Measurements from ENCODE around the gene DUSP23. TPM values are rescaled to one million over a fixed set of nuclear protein-coding genes. Genes with fewer than 3 reads are reported as not detected.
A peak's percentile ranks its signal among the peaks of the same experiment; 100 is the strongest.

DUSP23 gene
- total RNA-seq, 1 experiment from 2014 or later: 38.4 TPM

- no peak for DNase-seq (ENCODE audit: low read depth)
These were observed 47.4 kb downstream of the DUSP23 start for GRCh38 chr1:159828176-159828575.

GRCh38 chr1:159828581-159829272 is 48.0 kb downstream of the DUSP23 start:
- DNase-seq (ENCODE audit: low read depth): no peak

GRCh38 chr1:159829273-159829634 is 48.5 kb downstream of the DUSP23 start:
- peak; percentile 27 for DNase-seq (ENCODE audit: low read depth)

GRCh38 chr1:159829822-159830465 is 49.2 kb downstream of the DUSP23 start:
- peak; percentile 87 for DNase-seq (ENCODE audit: low read depth)

- DNase-seq (ENCODE audit: low read depth): no peak
These were observed 50.0 kb downstream of the DUSP23 start for GRCh38 chr1:159830722-159831121.

GRCh38 chr1:159831412-159832141 is 50.8 kb downstream of the DUSP23 start:
- no peak for DNase-seq (ENCODE audit: low read depth)

Other genes with a start within 250 kb of the DUSP23 start
- not detected in 2 replicates for gene OR10J5, start 245.0 kb upstream of the DUSP23 start, total RNA-seq (2014; rRNA removed)
- not detected in 2 replicates for gene APCS, start 193.1 kb upstream of the DUSP23 start, total RNA-seq (2014; rRNA removed)
- not detected in 2 replicates for gene CRP, start 66.4 kb upstream of the DUSP23 start, total RNA-seq (2014; rRNA removed)
- not detected in 2 replicates for gene FCRL6, start 21.4 kb downstream of the DUSP23 start, total RNA-seq (2014; rRNA removed)
- gene SLAMF8, start 45.9 kb downstream of the DUSP23 start, total RNA-seq (2014; rRNA removed): not detected in 2 replicates
- not detected in 2 replicates for gene VSIG8, start 81.7 kb downstream of the DUSP23 start, total RNA-seq (2014; rRNA removed)
- 0.34 and 1.2 TPM in 2 replicates for gene CFAP45, start 119.2 kb downstream of the DUSP23 start, total RNA-seq (2014; rRNA removed)
- 294 and 366 TPM in 2 replicates for gene TAGLN2, start 144.5 kb downstream of the DUSP23 start, total RNA-seq (2014; rRNA removed)
- not detected in 2 replicates for gene IGSF9, start 164.7 kb downstream of the DUSP23 start, total RNA-seq (2014; rRNA removed)
- not detected in 2 replicates for gene SLAMF9, start 173.3 kb downstream of the DUSP23 start, total RNA-seq (2014; rRNA removed)